Brain microvascular endothelial cell (primary cell): ENCODE measurements around the gene SYNGR1.

Experiments used
- DNase-seq: peaks from one replicate; pipeline ENCODE4 v3.0.0-alpha.2; 2020
- H3K27ac ChIP-seq: fragments of 250-450 bp; sonication (Bioruptor Pico); 2 replicates; pipeline ENCODE4 v1.5.1; 2020; ENCODE audit warnings: mild to moderate bottlenecking, moderate library complexity
- H3K27me3 ChIP-seq: fragments of 250-450 bp; sonication (Bioruptor Pico); replicated peaks from 2 replicates; pipeline ENCODE4 v1.5.1; 2020; ENCODE audit warnings: mild to moderate bottlenecking
- H3K36me3 ChIP-seq: fragments of 250-450 bp; sonication (Bioruptor Pico); replicated peaks from 2 replicates; pipeline ENCODE4 v1.5.1; 2020; ENCODE audit warnings: mild to moderate bottlenecking
- H3K4me3 ChIP-seq: 2 replicates; pipeline ENCODE4 v1.5.1; 2011; ENCODE audit warnings: low read depth, mild to moderate bottlenecking, control low read depth, low read length, moderate library complexity
- CTCF ChIP-seq: IDR thresholded peaks from 2 replicates; pipeline ENCODE4 v1.5.1; 2011; ENCODE audit warnings: low read depth, mild to moderate bottlenecking, moderate library complexity, low read length, control low read depth, inconsistent platforms; ENCODE audit errors: missing control alignments
- in situ Hi-C: cut with HindIII; loops from 2 replicates; pipeline ENCODE4 v1.10.0; 2017; ENCODE audit warnings: low sequenced_read_pairs, low pct_ligation_motif_present

Gene SYNGR1

DNA sequence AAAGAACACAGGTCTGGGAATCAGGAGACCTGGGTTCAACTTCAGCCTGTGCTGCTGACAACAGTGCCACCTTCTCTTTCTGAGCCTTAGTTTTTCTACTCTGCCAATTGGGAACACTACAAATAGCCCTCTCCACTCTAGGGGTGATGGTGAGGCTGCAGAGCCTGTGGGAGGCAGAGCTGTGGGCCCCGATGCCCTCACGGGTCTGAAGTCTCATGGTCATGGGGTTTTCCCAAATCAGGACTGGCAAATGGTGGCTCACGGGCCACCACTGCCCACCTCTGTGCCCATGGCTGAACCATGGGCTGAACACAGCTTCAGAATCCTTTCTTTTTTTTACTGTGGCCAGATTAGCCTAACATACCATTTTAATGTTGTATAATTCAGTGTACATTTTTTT lies 19.8 kb downstream of the SYNGR1 start:
- Histone ChIP-seq H3K4me3 (no peak overlapping the region), H3K27me3 (no peaks in the 10 kb centered on the region), H3K36me3 (no peaks in the 10 kb centered on the region), H3K27ac (no peak overlapping the region)
- in situ Hi-C loops: no loop called here
- TF ChIP-seq CTCF: no peak
- no peak for DNase-seq

GRCh38 chr22:39371732-39372131 lies 21.9 kb downstream of the SYNGR1 start:
- in situ Hi-C loops: no loop called here
- Histone ChIP-seq H3K27me3 (no peaks in the 10 kb centered on the region), H3K27ac (no peak overlapping the region), H3K36me3 (no peaks in the 10 kb centered on the region), H3K4me3 (no peak overlapping the region)
- no peak for DNase-seq
- no peak for TF ChIP-seq CTCF

- no peak for TF ChIP-seq CTCF
- H3K4me3 ChIP-seq: no peak overlapping the region
- in situ Hi-C loops: no loop called here
- DNase-seq: no peak
- no peak overlapping the region for H3K27ac ChIP-seq
- H3K27me3 ChIP-seq: no peaks in the 10 kb centered on the region
- no peaks in the 10 kb centered on the region for H3K36me3 ChIP-seq
Measured at GRCh38 chr22:39374191-39374590, 24.4 kb downstream of the SYNGR1 start.

DNA sequence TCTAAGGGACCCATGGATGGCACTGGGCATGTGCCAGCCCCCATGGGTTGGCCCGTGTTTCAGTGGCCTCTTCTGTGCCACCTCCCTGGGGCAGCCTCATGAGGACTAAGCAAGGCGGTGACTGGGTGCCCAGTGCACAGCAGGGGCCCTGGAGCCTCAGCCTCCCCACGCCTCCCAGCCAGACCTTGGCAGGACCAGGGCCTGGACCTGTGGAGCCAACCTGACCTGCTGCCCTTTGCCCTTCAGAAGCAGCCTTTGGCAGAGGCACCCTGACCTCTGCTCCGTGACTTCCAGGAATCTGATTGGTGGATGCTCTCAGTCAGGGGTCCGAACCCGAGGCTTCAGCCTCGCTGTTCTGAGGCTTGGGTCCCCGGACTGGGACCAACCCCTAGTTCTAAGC lies 25.0 kb downstream of the SYNGR1 start:
- Histone ChIP-seq H3K27ac (no peak overlapping the region), H3K27me3 (no peaks in the 10 kb centered on the region), H3K36me3 (no peaks in the 10 kb centered on the region), H3K4me3 (no peak overlapping the region)
- no peak for TF ChIP-seq CTCF
- in situ Hi-C loops: no loop called here
- no peak for DNase-seq

DNA sequence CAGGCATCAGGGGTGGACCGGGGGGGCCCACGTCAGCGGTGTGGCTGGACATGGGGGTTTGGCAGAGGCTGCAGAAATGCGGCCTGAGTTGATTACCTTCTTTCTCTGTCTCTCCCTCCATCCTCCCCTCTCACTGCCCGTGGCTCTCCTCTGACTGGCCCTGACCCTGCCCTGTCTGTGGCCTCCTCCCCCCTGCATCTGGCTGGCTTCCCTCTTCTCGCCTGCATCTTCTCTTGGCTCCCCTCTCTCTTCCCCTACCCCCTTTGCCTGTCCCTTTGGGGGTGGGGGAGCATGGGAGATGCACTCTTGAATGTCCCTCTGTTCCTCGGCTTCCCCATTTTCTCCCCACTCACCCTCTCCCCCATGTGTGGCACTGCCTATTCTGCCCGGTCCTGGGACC lies 25.9 kb downstream of the SYNGR1 start:
- no peaks in the 10 kb centered on the region for H3K36me3 ChIP-seq

More for the DNA sequence above, 25.9 kb downstream of the SYNGR1 start:
- H3K27ac ChIP-seq: no peak overlapping the region
- DNase-seq: no peak
- TF ChIP-seq CTCF: no peak
- in situ Hi-C loops: no loop called here
- no peak overlapping the region for H3K4me3 ChIP-seq
- H3K27me3 ChIP-seq: no peaks in the 10 kb centered on the region
